Tibial nerve (tissue), 4 donors: Measurements from ENCODE around the gene EYA2. TPM values are rescaled to one million over a fixed set of nuclear protein-coding genes. Genes with fewer than 3 reads are reported as not detected.
"Not testable (repeated sequence)": the region's sequence is repeated elsewhere in the genome, so short reads cannot be mapped to it uniquely, and the experiment has no call there.

Experiments
- DNase-seq, 2 donors: peaks; one replicate each; pipeline ENCODE4 v3.0.0-alpha.2; 2019; ENCODE audit warnings: low spot score in 2 of 2
- H3K27ac ChIP-seq, 4 donors: fragments of 200-600 bp; sonication (generic) in 3 of 4; one replicate each; pipeline ENCODE4 v1.5.1; 2017 to 2019; ENCODE audit warnings: mild to moderate bottlenecking in 1 of 4
- H3K27me3 ChIP-seq, 2 donors: fragments of 200-600 bp; sonication (generic) in 1 of 2; one replicate each; pipeline versions ENCODE4 v1.5.1 to v1.6.0; 2017 to 2019
- H3K36me3 ChIP-seq, 3 donors: fragments of 200-600 bp; sonication (generic); one replicate each; pipeline ENCODE4 v1.5.1; 2018 to 2019
- H3K4me1 ChIP-seq, 4 donors: fragments of 200-600 bp; sonication (generic) in 3 of 4; one replicate each; pipeline ENCODE4 v1.5.1; 2017 to 2019
- H3K4me3 ChIP-seq, 4 donors: fragments of 200-600 bp; sonication (generic) in 3 of 4; one replicate each; pipeline ENCODE4 v1.5.1; 2017 to 2019; ENCODE audit warnings: mild to moderate bottlenecking in 1 of 4, moderate library complexity in 1 of 4
- H3K9me3 ChIP-seq, 4 donors: fragments of 200-600 bp; sonication (generic) in 3 of 4; one replicate each; pipeline ENCODE4 v1.5.1; 2017 to 2019
- EP300 ChIP-seq, 2 donors: sonication (generic); formaldehyde crosslinking; IDR thresholded peaks; one replicate each; pipeline ENCODE4 v1.6.1; 2017; ENCODE audit warnings: antibody characterized with exemption in 2 of 2, mild to moderate bottlenecking in 1 of 2
- POLR2A ChIP-seq, 2 donors: fragments of 450-650 bp; IDR thresholded peaks; one replicate each; pipeline ENCODE4 v1.6.1; 2017; ENCODE audit warnings: antibody characterized with exemption in 2 of 2, mild to moderate bottlenecking in 2 of 2, moderate library complexity in 2 of 2
- WGBS, 2 donors: methylation state at CpG; one replicate each; pipeline ENCODE4 v1.1.5; 2018; 5-methylcytosine and 5-hydroxymethylcytosine counted together
- total RNA-seq, 4 donors: library from RNA; depleted of rRNA; stranded (reverse); fragments of >200 nt; gene quantifications; one replicate each; pipeline ENCODE4 v1.1.0, GENCODE V29; 2016
- TF ChIP-seq, protein P1 (sequence below), 5 experiments: fragments of 200-600 bp in 3 of 5; fragments of 450-650 bp in 2 of 5; sonication (generic) in 3 of 5; IDR thresholded peaks; one replicate each; pipeline ENCODE4 v1.5.1; 2016 to 2019; ENCODE audit warnings: antibody characterized with exemption in 5 of 5, mild to moderate bottlenecking in 3 of 5, moderate library complexity in 2 of 5

The EYA2 gene
- total RNA-seq, 4 donors from 2014 or later = 13.8 to 25.5 (median 20.2) TPM

- H3K27ac ChIP-seq = no peak overlapping the region
- H3K36me3 ChIP-seq = no peaks in the 10 kb centered on the region
- no peak for TF ChIP-seq POLR2A (IDR thresholded peaks at IDR 0.05)
- TF ChIP-seq EP300 (IDR thresholded peaks at IDR 0.05) = no peak
- TF ChIP-seq, protein P1, sequence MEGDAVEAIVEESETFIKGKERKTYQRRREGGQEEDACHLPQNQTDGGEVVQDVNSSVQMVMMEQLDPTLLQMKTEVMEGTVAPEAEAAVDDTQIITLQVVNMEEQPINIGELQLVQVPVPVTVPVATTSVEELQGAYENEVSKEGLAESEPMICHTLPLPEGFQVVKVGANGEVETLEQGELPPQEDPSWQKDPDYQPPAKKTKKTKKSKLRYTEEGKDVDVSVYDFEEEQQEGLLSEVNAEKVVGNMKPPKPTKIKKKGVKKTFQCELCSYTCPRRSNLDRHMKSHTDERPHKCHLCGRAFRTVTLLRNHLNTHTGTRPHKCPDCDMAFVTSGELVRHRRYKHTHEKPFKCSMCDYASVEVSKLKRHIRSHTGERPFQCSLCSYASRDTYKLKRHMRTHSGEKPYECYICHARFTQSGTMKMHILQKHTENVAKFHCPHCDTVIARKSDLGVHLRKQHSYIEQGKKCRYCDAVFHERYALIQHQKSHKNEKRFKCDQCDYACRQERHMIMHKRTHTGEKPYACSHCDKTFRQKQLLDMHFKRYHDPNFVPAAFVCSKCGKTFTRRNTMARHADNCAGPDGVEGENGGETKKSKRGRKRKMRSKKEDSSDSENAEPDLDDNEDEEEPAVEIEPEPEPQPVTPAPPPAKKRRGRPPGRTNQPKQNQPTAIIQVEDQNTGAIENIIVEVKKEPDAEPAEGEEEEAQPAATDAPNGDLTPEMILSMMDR (IDR thresholded peaks at IDR 0.05) = no peak
- H3K4me3 ChIP-seq = no peak overlapping the region
- WGBS, 2 donors = 85 to 92% methylated on average over 4 of the region's 4 CpGs
- H3K9me3 ChIP-seq = peaks cover 0 to 50% (median 6%) of the 10 kb centered on the region in 4 donors
- no peaks in the 10 kb centered on the region for H3K4me1 ChIP-seq
- DNase-seq = no peak
- H3K27me3 ChIP-seq = no peaks in the 10 kb centered on the region
Measured at GRCh38 chr20:46865824-46866223, 28.8 kb upstream of the EYA2 start.

GRCh38 chr20:46870041-46870440, 24.6 kb upstream of the EYA2 start:
- 67 to 91% methylated on average over 1 of the region's 1 CpG for WGBS, 2 donors
- no peaks in the 10 kb centered on the region for H3K27me3 ChIP-seq
- H3K36me3 ChIP-seq = no peaks in the 10 kb centered on the region
- H3K27ac ChIP-seq = no peak overlapping the region
- H3K4me3 ChIP-seq = no peak overlapping the region
- DNase-seq = no peak
- peaks cover 0 to 3% (median 0%) of the 10 kb centered on the region in 4 donors for H3K4me1 ChIP-seq
- peaks cover 0 to 27% (median 5%) of the 10 kb centered on the region in 4 donors for H3K9me3 ChIP-seq
- TF ChIP-seq POLR2A (IDR thresholded peaks at IDR 0.05) (no peak), EP300 (IDR thresholded peaks at IDR 0.05) (no peak)
- TF ChIP-seq, protein P1 (IDR thresholded peaks at IDR 0.05) = no peak

DNA sequence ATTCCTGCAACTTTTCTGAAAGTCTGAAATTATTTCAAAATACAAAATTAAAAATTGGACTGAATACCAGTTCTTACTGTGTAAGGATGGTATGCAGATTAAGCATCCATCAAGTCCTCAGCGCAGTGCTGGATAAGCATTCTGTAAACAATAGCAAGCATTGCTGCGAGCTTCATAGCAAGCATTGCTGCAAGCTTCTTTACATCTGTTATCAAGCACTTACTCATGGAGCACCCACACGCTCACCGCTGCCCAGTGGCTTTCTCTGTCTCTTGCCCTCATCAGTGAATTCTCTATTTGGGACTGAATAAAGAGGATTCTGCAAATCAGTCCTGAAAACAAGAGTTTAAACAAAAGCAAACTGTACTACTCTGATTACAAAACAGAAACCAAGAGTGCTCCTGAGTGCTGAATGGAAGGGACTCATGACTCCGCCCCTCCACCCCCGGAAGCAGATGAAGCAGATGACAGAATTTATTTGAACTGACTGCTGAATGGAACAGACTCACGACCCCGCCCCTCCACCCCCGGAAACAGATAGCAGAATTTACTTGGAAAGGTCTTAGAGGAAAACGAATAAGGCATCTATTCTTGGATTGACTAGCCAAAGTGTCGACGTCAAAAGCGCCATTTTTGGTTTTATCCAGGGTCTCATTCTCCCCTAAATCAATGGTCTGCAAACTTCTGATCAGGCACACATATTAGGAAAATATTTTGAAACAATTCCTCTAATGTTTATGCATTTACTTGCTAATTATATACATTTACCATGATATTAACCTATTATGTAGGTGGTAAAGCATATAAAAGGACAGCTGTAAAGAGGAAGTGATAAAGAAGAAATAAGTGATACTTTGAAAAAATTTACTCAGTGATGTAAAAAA, 22.1 kb upstream of the EYA2 start:
- Histone ChIP-seq H3K27me3 (no peaks in the 10 kb centered on the region), H3K27ac (peak overlapping the region in 2 of 4 donors; percentile 15 to 52), H3K36me3 (no peaks in the 10 kb centered on the region), H3K9me3 (peaks cover 0 to 26% (median 5%) of the 10 kb centered on the region in 4 donors), H3K4me1 (peaks cover 0 to 3% (median 0%) of the 10 kb centered on the region in 4 donors), H3K4me3 (peak overlapping the region in 3 of 4 donors; percentile 13 to 28 (median 26))
- no peak for TF ChIP-seq EP300 (IDR thresholded peaks at IDR 0.05)
- TF ChIP-seq POLR2A (IDR thresholded peaks at IDR 0.05) = no peak
- TF ChIP-seq, protein P1 (IDR thresholded peaks at IDR 0.05) = no peak
- no peak for DNase-seq
- 48% methylated on average over 13 of the region's 13 CpGs for WGBS, 2 donors

GRCh38 chr20:46875059-46875458, 19.6 kb upstream of the EYA2 start:
- Histone ChIP-seq H3K9me3 (peaks cover 0 to 2% (median 0%) of the 10 kb centered on the region in 4 donors), H3K4me3 (no peak overlapping the region), H3K27me3 (no peaks in the 10 kb centered on the region), H3K4me1 (peaks cover 0 to 3% (median 0%) of the 10 kb centered on the region in 4 donors), H3K27ac (no peak overlapping the region), H3K36me3 (no peaks in the 10 kb centered on the region)
- TF ChIP-seq POLR2A (IDR thresholded peaks at IDR 0.05) (no peak), EP300 (IDR thresholded peaks at IDR 0.05) (no peak)
- TF ChIP-seq, protein P1 (IDR thresholded peaks at IDR 0.05) = no peak
- WGBS, 2 donors = 62 to 70% methylated on average over 4 of the region's 4 CpGs
- no peak for DNase-seq

- H3K4me1 ChIP-seq = peaks cover 0 to 12% (median 5%) of the 10 kb centered on the region in 4 donors
- no peaks in the 10 kb centered on the region for H3K36me3 ChIP-seq
- TF ChIP-seq, protein P1 (IDR thresholded peaks at IDR 0.05) = no peak
- TF ChIP-seq EP300 (IDR thresholded peaks at IDR 0.05) (no peak), POLR2A (IDR thresholded peaks at IDR 0.05) (no peak)
- no peaks in the 10 kb centered on the region for H3K27me3 ChIP-seq
- no peak for DNase-seq
- no peaks in the 10 kb centered on the region for H3K9me3 ChIP-seq
- no peak overlapping the region for H3K27ac ChIP-seq
- WGBS, 2 donors = 87 to 91% methylated on average over 5 of the region's 5 CpGs
- no peak overlapping the region for H3K4me3 ChIP-seq
Measured at GRCh38 chr20:46879386-46879785, 15.3 kb upstream of the EYA2 start.

DNA sequence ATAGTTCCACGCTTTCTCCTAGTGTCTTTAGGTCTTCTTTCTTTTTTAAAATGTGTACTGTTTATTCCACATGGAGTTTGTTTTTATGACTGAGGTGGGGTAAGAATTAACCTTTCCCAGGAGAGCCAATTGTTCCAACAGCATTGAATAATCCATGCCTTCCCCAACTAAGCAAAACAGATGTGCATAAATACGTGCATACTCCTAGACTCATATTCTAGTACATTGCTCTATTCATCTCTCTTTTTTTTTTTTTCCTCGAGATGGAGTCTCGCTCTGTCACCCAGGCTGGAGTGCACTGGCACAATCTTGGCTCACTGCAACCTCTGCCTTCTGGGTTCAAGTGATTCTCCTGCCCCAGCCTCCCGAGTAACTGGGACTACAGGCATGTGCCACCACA, 14.7 kb upstream of the EYA2 start:
- H3K27ac ChIP-seq, H3K9me3 ChIP-seq, H3K36me3 ChIP-seq, H3K4me3 ChIP-seq, DNase-seq, H3K27me3 ChIP-seq: not testable (repeated sequence)
- peaks cover 0 to 12% (median 5%) of the 10 kb centered on the region in 4 donors for H3K4me1 ChIP-seq
- WGBS, 2 donors = 69 to 79% methylated on average over 5 of the region's 5 CpGs
